Psoas muscle (tissue), 8 donors: Measurements from ENCODE around the gene DIAPH3. TPM values are rescaled to one million over a fixed set of nuclear protein-coding genes. Genes with fewer than 3 reads are reported as not detected.

Experiments used
- ATAC-seq, 4 donors: fragments of 200-7000 bp; cut with Tn5 transposase; one replicate each; pipeline ENCODE4 v1.9.1; 2020; ENCODE audit warnings: moderate library complexity in 3 of 4, mild to moderate bottlenecking in 2 of 4
- DNase-seq, 2 donors: peaks; one replicate each; pipeline ENCODE4 v3.0.0-alpha.2; 2020
- H3K27ac ChIP-seq: fragments of 200-600 bp; one replicate; pipeline ENCODE4 v1.8.0; 2022
- H3K27me3 ChIP-seq, 3 donors: fragments of 200-600 bp in 1 of 3; one replicate each; pipeline versions ENCODE4 v1.6.1 to v1.8.0; 2013 to 2022; ENCODE audit warnings: low read length in 2 of 3, mild to moderate bottlenecking in 2 of 3, moderate library complexity in 1 of 3; ENCODE audit not compliant: insufficient read depth in 3 of 3
- H3K36me3 ChIP-seq, 2 donors: fragments of 200-600 bp in 1 of 2; one replicate each; pipeline versions ENCODE4 v1.6.1 to v1.8.0; 2013 to 2022; ENCODE audit warnings: low read depth in 1 of 2, mild to moderate bottlenecking in 1 of 2, moderate library complexity in 1 of 2; ENCODE audit not compliant: insufficient read depth in 1 of 2
- H3K4me1 ChIP-seq: fragments of 200-600 bp; one replicate; pipeline ENCODE4 v1.8.0; 2022
- H3K4me3 ChIP-seq: fragments of 200-600 bp; one replicate; pipeline ENCODE4 v1.8.0; 2022; ENCODE audit warnings: mild to moderate bottlenecking
- H3K9me3 ChIP-seq: fragments of 200-600 bp; one replicate; pipeline ENCODE4 v1.8.0; 2022
- WGBS, 3 donors: extraction: QIAGEN DNeasy Blood & Tissue Kit; methylation state at CpG; one replicate each; pipeline versions ENCODE4 v1.1.6 to v1.1.7; 2013; 5-methylcytosine and 5-hydroxymethylcytosine counted together
- intact Hi-C, 2 donors: fragments of 100-400 bp; cut with DNase I; formaldehyde crosslinking; loops; one replicate each; pipeline versions ENCODE4 v1.11.0 to v1.14.2; 2022
- polyA plus RNA-seq, 3 donors: library from polyadenylated mRNA; stranded (reverse); fragments of 200-250 nt; gene quantifications; one replicate each; pipeline ENCODE4 v1.2.3, GENCODE V29; 2013
- total RNA-seq, 4 donors: library from RNA; stranded (reverse); fragmentation: NEBNext Ultra II Directional in 2 of 4; extraction: Animal tissue kit (Norgen Biotek cat#: 25700) in 2 of 4; gene quantifications; one replicate each; pipeline versions ENCODE4 v1.2.1 to v1.2.4, GENCODE V29; 2021 to 2023
- TF ChIP-seq, protein P1 (sequence below): fragments of 200-600 bp; IDR thresholded peaks from one replicate; pipeline ENCODE4 v1.8.0; 2022; ENCODE audit warnings: antibody characterized with exemption
- donor health status: healthy with polysubstance abuse.
- donor health status: DM: no; HTN: no; CAD: no; lungs with moderate emphysema.
- donor health status: Bipolar disorder and iron deficiency.
- donor health status: healthy.
- donor health status: DM: yes; HTN: yes; CAD: no.
- donor health status: DM: no; HTN: no; CAD: no.
- donor health status: DM: no; HTN: no; CAD: no.
- donor health status: DM: yes; HTN: yes; CAD: no.

The DIAPH3 gene
- total and polyA plus RNA-seq, 7 donors: 0.03 to 0.10 (median 0.08) TPM; not detected in 4

GRCh38 chr13:59702269-59702668 lies 461.5 kb downstream of the DIAPH3 start:
- intact Hi-C loops: no loop called here
- DNase-seq (no peak), ATAC-seq (no peak)
- Histone ChIP-seq H3K4me3 (no peak overlapping the region), H3K4me1 (no peaks in the 10 kb centered on the region), H3K27me3 (no peaks in the 10 kb centered on the region), H3K36me3 (no peaks in the 10 kb centered on the region), H3K27ac (no peak overlapping the region), H3K9me3 (no peaks in the 10 kb centered on the region)
- whole genome bisulfite sequencing, 3 donors: 96 to 98% (median 98%) methylated on average over 3 of the region's 3 CpGs
- TF ChIP-seq, protein P1, sequence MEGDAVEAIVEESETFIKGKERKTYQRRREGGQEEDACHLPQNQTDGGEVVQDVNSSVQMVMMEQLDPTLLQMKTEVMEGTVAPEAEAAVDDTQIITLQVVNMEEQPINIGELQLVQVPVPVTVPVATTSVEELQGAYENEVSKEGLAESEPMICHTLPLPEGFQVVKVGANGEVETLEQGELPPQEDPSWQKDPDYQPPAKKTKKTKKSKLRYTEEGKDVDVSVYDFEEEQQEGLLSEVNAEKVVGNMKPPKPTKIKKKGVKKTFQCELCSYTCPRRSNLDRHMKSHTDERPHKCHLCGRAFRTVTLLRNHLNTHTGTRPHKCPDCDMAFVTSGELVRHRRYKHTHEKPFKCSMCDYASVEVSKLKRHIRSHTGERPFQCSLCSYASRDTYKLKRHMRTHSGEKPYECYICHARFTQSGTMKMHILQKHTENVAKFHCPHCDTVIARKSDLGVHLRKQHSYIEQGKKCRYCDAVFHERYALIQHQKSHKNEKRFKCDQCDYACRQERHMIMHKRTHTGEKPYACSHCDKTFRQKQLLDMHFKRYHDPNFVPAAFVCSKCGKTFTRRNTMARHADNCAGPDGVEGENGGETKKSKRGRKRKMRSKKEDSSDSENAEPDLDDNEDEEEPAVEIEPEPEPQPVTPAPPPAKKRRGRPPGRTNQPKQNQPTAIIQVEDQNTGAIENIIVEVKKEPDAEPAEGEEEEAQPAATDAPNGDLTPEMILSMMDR: no peak

DNA sequence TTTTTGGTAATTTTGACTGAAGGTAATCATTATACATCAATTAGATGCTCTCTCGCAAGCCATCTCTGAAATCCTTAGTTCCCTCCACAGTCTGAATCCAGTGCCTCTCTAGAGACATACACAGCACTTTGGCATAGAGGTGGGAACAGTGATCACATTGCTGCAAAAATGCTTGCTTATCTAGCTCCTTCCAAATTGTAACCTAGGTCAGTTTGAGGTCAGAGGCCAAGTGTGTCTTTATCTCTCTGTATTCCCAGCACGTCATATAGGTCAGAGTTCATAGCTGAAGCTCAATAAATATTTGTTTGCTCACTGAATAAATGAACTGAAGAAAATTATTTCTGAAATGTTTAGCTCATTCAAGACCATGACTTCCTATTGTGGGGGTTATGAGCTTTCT lies 462.5 kb downstream of the DIAPH3 start:
- H3K4me3 ChIP-seq: no peak overlapping the region

GRCh38 chr13:59700281-59700680 lies 463.4 kb downstream of the DIAPH3 start:
- TF ChIP-seq, protein P1: no peak
- DNase-seq: no peak
- Histone ChIP-seq H3K4me3 (no peak overlapping the region), H3K9me3 (no peaks in the 10 kb centered on the region), H3K4me1 (no peaks in the 10 kb centered on the region), H3K27me3 (no peaks in the 10 kb centered on the region), H3K27ac (no peak overlapping the region), H3K36me3 (no peaks in the 10 kb centered on the region)
- 90 to 98% (median 95%) methylated on average over 2 of the region's 2 CpGs for WGBS, 3 donors
- ATAC-seq: no peak
- intact Hi-C loops: no loop called here

More for the DNA sequence above, 462.5 kb downstream of the DIAPH3 start:
- H3K27me3 ChIP-seq: no peaks in the 10 kb centered on the region
- intact Hi-C loops: no loop called here
- TF ChIP-seq, protein P1: no peak
- H3K4me1 ChIP-seq: no peaks in the 10 kb centered on the region
- 90 to 93% (median 90%) methylated on average over 2 of the region's 2 CpGs for WGBS, 3 donors
- H3K9me3 ChIP-seq: no peaks in the 10 kb centered on the region
- DNase-seq (no peak), ATAC-seq (no peak)
- H3K36me3 ChIP-seq: no peaks in the 10 kb centered on the region
- no peak overlapping the region for H3K27ac ChIP-seq

GRCh38 chr13:59696271-59696670 lies 467.5 kb downstream of the DIAPH3 start:
- no peaks in the 10 kb centered on the region for H3K4me1 ChIP-seq
- H3K36me3 ChIP-seq: no peaks in the 10 kb centered on the region
- no peak overlapping the region for H3K4me3 ChIP-seq
- H3K9me3 ChIP-seq: no peaks in the 10 kb centered on the region
- ATAC-seq (no peak), DNase-seq (no peak)
- WGBS, 3 donors: 85 to 100% (median 95%) methylated on average over 1 of the region's 1 CpG
- H3K27ac ChIP-seq: no peak overlapping the region
- intact Hi-C loops: no loop called here
- H3K27me3 ChIP-seq: no peaks in the 10 kb centered on the region
- TF ChIP-seq, protein P1: no peak

GRCh38 chr13:59691501-59692066 lies 472.1 kb downstream of the DIAPH3 start:
- TF ChIP-seq, protein P1: no peak
- no peak for ATAC-seq
- H3K27ac ChIP-seq: no peak overlapping the region
- intact Hi-C loops: no loop called here
- no peaks in the 10 kb centered on the region for H3K4me1 ChIP-seq
- H3K9me3 ChIP-seq: no peaks in the 10 kb centered on the region
- no peak for DNase-seq
- WGBS, 3 donors: 82 to 91% (median 86%) methylated on average over 1 of the region's 1 CpG
- H3K27me3 ChIP-seq: no peaks in the 10 kb centered on the region
- H3K36me3 ChIP-seq: no peaks in the 10 kb centered on the region
- no peak overlapping the region for H3K4me3 ChIP-seq
